HEK293T (cell line): Measurements from ENCODE around the gene KLC1.

Source experiments
- NFRKB ChIP-seq: fragments of 450-650 bp; IDR thresholded peaks from 2 replicates; pipeline ENCODE4 v1.6.1; 2016; ENCODE audit warnings: mild to moderate bottlenecking, moderate library complexity
- SP1 ChIP-seq: fragments of 450-650 bp; IDR thresholded peaks from 2 replicates; pipeline ENCODE4 v1.6.1; 2017

DNA sequence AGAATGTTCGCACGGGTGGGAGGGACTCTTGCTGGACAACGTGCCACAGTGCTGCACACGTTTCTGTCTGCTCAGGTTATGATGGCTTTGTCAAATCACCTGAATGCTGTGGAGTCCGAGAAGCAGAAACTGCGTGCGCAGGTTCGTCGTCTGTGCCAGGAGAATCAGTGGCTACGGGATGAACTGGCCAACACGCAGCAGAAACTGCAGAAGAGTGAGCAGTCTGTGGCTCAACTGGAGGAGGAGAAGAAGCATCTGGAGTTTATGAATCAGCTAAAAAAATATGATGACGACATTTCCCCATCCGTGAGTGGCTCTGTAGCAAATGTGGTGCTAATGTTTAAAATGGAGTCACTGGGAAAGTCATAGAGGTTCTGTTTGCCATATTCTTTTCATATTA lies 28.5 kb downstream of the KLC1 start:
- no peak for TF ChIP-seq NFRKB
- TF ChIP-seq SP1, result no peak
